Epidermal melanocyte (primary cell): ENCODE results near the gene LRRC3B.

Experiments
- DNase-seq: peaks from one replicate; pipeline ENCODE4 v3.0.0; 2011; ENCODE audit warnings: low spot score; ENCODE audit not compliant: insufficient read length

Gene LRRC3B

DNA sequence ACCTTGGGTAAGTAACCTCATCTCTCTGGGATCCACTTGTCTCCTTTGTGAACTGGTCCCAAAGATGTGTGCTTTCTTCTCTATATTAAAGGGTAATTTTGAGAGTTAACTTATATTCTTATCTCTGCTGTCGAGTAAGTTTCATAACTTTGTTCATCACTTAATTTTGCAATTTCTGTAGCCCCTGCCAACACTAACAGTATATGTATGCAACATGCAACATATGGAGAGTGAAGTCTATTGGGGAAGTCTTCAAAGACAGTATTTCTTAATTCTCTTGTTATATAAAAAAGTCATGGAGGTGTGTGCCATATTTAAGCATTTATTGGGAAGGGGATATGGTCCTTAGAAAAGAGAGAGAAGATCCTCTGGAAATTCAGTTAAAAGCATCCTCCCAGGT is 85.9 kb downstream of the LRRC3B start:
- DNase-seq: no peak

DNA sequence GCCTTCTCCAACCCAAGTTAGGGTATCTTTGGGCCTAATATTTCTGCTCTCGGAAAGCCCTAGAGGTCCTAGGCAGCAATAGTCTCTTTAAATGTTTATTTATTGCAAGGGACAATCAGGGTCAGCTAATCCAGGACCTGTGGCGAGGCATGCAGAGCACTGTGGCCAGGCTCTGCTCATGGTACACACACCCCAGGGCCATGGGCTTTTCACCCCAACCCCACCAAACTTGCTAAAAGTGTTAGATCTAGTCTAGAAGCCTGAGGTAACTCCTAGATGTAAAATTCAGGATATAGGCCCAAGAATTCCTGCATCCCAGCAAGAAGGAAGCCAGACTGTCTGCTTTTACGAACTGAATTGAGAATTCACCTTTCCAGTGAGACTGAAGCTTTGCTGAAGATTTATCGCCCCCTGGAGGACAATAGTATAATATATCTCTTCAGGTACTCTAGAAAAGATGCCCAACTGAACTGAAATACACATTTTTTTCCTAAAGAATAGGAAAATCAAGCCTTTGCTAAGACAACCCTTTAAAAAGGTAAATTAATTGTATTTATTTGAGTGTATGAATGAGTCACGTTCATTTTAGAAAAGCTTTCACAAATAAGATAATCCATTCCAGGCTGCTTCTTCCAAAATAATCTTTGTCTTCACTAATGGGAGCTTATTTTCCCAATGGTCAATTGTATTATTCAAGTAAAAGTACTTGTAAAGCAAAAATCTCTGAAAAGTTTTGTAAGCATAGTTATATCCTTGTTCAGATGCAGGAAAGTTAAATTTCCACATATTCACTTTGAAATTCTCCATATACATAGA is 89.8 kb downstream of the LRRC3B start:
- DNase-seq: no peak

DNA sequence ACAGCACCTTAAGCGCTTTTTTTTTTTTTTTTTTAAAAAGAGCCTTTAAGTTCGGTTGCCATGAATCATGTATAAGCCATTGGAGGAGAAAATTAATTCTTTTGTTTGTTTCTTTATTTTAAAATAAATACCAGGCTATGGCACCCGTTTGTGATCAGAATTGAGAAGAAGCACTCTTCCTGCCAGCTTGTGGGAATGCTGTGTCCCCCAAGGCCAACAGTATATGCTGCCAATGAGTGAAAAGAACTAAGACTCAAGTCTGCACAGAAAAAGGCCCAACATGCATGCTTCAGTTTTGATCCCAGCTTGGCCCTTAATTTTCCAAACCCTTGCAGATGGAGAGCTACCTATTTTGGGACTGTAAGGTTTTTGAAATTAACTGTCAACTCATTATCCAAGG is 90.5 kb downstream of the LRRC3B start:
- DNase-seq: no peak

DNA sequence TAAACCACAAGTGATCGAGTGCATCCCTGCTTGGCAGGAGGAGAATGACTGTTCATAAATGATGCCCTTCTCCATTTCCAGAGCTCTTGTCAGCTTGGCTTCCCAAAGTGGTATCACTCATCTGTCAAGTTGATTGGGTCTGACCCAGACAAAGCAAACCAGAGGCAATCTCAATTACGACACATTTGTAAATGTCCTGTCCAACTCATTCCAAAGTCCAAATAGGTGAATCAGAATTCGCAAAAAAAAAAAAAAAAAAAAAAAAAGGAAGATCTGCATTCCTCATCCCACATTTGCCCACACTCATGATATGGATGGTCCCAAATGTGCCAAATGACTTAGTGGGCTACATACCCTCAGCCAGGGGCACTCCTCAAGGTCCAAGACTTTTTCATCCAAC is 91.9 kb downstream of the LRRC3B start:
- no peak for DNase-seq

DNA sequence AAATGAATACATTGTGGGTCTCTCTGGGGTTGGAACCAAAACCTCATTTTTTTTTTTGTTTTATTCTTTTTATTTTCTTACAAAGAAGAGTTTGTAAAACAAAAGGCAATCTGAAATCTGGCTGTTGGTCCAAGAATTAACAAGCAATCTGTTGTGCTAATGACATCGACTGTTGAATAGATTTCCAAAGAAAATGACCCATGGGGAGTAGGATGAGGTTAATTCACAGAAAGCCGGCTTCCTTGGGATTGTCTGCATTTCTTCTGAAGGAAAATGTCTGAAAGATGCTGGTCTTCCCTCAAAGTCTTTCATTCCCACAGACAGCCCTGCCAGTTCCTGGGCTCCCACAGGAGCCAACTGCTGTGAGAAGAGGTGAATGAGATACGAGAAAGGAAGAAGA is 92.9 kb downstream of the LRRC3B start:
- no peak for DNase-seq

DNA sequence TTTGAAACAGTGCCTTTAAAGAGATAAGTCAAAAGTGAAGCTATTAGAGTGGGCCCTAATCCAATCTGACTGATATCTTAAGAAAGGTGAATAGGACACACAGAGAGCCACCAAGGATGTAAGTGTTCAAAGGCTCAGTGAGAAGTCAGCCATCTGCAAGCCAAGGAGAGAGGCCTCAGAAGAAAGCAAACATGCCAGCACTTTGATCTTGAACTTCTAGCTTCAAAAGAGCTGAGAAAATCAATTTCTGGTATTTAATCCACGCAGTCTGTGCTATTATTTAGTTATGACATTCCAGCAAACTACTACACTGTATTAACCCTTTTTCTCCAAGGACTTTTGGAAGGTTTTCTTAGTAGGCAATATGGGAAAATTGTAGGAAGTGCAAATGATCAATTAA is 95.7 kb downstream of the LRRC3B start:
- DNase-seq: no peak

DNA sequence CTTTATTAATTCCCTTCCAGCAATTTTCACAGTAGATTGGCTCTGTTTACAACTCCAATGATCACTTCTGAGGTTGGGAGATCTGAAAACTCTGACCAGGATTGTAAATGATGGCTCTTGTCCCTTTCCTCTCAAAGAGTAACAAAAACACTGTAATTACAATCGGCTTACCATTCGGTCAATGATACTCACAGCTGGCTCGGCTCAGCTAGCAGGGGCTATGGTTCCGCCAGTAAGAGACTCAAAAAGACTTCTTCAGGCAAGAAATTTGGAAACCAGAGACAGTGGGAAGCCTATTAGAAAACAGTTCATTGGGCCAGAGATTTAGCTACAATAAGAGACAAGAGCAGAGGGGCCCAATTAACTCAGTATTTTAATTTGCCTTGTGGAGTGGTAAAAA is 96.6 kb downstream of the LRRC3B start:
- DNase-seq: no peak

DNA sequence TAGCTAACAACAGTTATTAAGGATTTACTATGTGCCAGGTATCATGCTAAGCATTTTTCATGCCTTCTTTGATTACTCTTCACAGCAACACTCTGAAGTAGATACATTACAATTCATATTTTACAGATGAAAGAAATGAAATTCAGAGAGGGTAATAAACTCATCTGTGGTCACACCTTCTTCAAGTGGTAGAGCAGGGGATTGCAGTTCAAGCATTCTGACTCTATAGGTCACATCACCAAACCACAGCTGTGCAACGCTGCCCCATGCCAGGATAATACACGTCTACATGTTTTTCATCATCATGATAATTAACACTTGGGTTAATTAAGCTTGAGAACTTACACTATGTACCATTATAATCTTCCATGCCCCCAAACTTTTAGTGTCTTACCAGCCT is 98.5 kb downstream of the LRRC3B start:
- DNase-seq: no peak

DNA sequence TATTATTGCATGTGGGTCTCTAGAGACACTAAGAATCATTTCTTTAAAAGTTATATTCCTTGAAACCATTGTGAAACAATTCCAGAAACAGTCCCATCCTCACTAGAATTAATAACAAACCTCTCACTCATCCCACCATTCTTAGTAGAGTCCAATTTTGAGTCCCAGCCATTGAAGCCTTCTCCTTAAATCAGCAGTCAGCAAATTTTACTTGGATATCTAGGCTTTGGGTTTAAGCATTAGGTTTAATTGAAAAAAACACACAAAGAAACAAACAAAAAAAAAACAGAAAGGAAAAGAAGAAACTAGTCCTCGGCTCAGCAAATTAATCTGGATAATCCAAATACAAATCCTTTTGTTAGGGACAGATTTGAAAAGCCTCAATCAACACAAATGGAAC is 109.3 kb downstream of the LRRC3B start:
- no peak for DNase-seq

DNA sequence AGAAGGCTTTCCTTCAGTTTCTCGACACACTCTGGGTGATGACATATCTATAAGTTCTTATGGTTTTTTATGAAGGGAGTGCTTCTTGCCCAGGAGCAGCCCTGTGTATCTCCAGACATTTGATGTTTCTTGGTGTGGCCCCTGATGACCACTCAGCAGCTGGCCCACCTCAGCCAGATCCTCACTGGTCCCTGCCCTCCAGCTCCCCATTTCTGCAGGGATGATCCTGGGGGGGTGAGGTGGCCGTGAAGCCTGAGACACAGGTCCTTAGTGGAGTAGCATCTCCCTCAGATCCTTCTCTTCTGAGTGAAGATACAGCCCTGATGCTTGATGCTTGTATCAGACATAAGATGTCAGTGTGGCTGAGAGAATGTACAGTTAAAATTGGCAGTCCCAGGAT is 127.7 kb downstream of the LRRC3B start:
- no peak for DNase-seq

DNA sequence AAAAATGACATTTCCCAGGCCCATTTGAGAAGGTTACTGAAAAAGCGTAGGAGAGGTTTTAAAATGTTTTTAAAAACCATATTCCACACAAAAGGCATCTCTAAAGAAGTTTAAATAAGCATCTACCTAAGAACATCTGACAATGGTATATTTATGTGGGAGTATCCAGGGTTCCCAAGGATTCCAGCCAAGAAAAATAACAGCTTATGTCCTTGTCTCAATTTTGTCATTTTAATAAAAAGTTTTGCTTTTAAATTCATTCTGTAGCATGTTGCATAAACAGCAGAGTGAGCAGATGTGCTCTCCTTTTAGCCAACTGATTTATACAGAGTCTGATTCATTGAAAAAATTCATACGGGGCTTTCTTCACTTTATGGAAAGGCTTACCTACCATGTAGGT is 129.9 kb downstream of the LRRC3B start:
- no peak for DNase-seq

DNA sequence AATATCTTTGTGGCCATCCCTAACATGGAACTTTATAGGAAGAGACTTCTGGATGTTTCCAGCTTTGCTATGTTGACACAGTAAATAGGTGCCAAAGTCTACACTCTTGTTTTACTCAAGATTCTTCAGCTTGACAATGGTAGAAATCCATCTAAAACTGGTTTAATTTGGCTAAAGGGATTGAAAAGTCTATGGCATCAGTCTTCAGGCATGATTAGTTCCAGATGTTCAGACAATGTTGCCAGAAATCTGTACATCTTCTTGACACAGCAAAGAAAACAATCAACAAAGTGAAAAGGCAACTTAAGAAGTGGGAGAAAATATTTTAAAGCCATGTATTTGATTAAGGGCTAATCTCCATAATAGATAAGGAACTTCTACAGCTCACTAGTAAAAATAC is 130.5 kb downstream of the LRRC3B start:
- DNase-seq: no peak

DNA sequence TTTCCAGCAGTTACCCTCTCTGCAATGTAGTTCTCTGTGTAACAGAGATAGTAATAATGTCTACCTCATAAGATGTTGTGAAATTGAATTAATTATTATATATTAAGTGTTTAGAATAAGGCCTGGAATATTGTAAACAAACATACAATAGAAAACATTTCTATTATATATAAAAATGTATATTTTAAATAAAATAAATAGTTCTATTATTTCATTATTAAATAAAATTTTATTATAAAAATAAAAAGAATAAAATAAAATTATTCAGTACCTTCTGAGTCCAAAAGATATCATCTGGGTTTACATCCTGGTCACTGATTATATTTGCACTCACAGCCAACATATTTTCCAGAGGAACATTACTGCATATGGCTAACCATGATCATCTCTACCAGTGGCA is 135.4 kb downstream of the LRRC3B start:
- no peak for DNase-seq
